Activated CD8-positive, alpha-beta T cell treated with anti-CD3 and anti-CD28 coated beads for 36 hours (primary cell): ENCODE data around the gene LBX1. TPM values are rescaled to one million over a fixed set of nuclear protein-coding genes. Genes with fewer than 3 reads are reported as not detected.

Experiments used
- ATAC-seq: fragments of 200-7000 bp; cut with Tn5 transposase; one replicate; pipeline ENCODE4 v1.10.0; 2021; ENCODE audit warnings: mild to moderate bottlenecking, moderate library complexity
- CTCF ChIA-PET: fragments of 350-600 bp; sonication (Branson Sonifier 250); formaldehyde crosslinking; loops from one replicate; lab custom pipeline; 2021; ENCODE audit warnings: antibody characterized with exemption; lab: Charles Lee
- POLR2A ChIA-PET: fragments of 350-600 bp; sonication (Branson Sonifier 250); formaldehyde crosslinking; loops from one replicate; lab custom pipeline; 2021; ENCODE audit warnings: antibody characterized with exemption; lab: Charles Lee
- DNase-seq: peaks from one replicate; pipeline ENCODE4 v3.0.0-alpha.2; 2020
- H3K27ac Mint-ChIP-seq: one replicate; pipeline ENCODE4 v1.8.0; 2021; ENCODE audit warnings: mild to moderate bottlenecking, mixed read lengths
- H3K27me3 Mint-ChIP-seq: one replicate; pipeline ENCODE4 v1.8.0; 2021; ENCODE audit warnings: mixed read lengths
- H3K36me3 Mint-ChIP-seq: one replicate; pipeline ENCODE4 v1.8.0; 2021; ENCODE audit warnings: low read depth, mixed read lengths
- H3K4me1 Mint-ChIP-seq: one replicate; pipeline ENCODE4 v1.8.0; 2021; ENCODE audit warnings: low read depth, mixed read lengths
- H3K4me3 Mint-ChIP-seq: one replicate; pipeline ENCODE4 v1.8.0; 2021; ENCODE audit warnings: mild to moderate bottlenecking, moderate library complexity, mixed read lengths
- H3K9me3 Mint-ChIP-seq: one replicate; pipeline ENCODE4 v1.8.0; 2021; ENCODE audit warnings: mixed read lengths
- intact Hi-C: fragments of 100-400 bp; cut with micrococcal nuclease; formaldehyde crosslinking; loops from one replicate; pipeline ENCODE4 v1.10.0; 2022
- total RNA-seq, 2 experiments: library from RNA; stranded (reverse); gene quantifications; one replicate each; pipeline ENCODE4 v1.2.3, GENCODE V29; 2021
- TF ChIP-seq, protein P1 (sequence below): fragments of 200-600 bp; IDR thresholded peaks from one replicate; pipeline ENCODE4 v1.8.0; 2022; ENCODE audit warnings: antibody characterized with exemption, mild to moderate bottlenecking

Gene LBX1
- total RNA-seq, 2 experiments from 2014 or later = not detected

DNA sequence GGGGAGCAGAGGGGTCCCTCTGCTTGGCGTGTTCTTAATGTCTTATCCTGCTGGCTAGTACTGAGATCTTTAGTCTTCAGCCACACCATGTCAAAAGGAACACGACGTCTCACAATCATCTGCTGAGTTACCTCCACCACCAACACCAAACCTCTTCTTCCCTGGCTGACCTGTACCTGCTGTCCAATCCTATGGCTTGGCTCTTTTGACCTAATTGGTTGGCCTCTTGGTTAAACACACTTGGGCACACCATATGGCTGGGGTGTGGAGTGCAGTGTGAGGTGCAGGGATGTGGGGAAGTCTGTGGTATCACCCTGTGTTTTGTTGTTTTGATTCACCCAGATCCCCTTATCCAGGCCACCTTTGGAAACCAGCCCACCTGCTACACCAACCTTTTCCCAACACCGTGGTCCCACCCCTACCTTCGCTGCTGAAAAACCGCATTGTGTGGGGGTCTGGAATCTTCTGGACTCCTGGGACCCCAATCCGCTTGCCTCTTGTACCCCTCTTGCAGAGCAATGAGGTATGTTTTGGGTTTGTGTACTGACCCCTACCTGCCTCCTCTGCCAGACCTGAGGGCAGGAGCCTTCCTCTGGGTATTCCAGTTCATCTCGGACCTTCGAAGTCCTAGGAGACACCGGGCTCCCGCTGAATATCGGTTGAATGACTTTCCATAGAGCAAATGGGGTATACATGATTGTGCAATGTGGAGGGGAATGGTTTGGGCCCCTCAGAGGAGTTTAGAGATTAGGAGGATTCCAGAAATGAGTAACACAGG lies 2.8 kb upstream of the LBX1 start:
- POLR2A ChIA-PET = interaction anchor here (1.0 kb wide), 1 partner anchor 12 kb away, joined by 3 read pairs; no protein-coding TSS in a partner anchor
- Mint-ChIP-seq H3K9me3 (no peaks in the 10 kb centered on the region), H3K27me3 (peaks cover 77% of the 10 kb centered on the region), H3K27ac (no peak overlapping the region), H3K4me3 (no peak overlapping the region), H3K36me3 (no peaks in the 10 kb centered on the region), H3K4me1 (peaks cover 23% of the 10 kb centered on the region)
- ATAC-seq (no peak), DNase-seq (no peak)
- TF ChIP-seq, protein P1, sequence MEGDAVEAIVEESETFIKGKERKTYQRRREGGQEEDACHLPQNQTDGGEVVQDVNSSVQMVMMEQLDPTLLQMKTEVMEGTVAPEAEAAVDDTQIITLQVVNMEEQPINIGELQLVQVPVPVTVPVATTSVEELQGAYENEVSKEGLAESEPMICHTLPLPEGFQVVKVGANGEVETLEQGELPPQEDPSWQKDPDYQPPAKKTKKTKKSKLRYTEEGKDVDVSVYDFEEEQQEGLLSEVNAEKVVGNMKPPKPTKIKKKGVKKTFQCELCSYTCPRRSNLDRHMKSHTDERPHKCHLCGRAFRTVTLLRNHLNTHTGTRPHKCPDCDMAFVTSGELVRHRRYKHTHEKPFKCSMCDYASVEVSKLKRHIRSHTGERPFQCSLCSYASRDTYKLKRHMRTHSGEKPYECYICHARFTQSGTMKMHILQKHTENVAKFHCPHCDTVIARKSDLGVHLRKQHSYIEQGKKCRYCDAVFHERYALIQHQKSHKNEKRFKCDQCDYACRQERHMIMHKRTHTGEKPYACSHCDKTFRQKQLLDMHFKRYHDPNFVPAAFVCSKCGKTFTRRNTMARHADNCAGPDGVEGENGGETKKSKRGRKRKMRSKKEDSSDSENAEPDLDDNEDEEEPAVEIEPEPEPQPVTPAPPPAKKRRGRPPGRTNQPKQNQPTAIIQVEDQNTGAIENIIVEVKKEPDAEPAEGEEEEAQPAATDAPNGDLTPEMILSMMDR = no peak
- intact Hi-C loops = loop anchor here (10.0 kb wide), 1 partner anchor 407 kb away; no protein-coding TSS in a partner anchor
- CTCF ChIA-PET = interaction anchor here (10.3 kb wide), 1 partner anchor 17 kb away, joined by 75 read pairs; no protein-coding TSS in a partner anchor

- intact Hi-C loops = loop anchor here (10.0 kb wide), 1 partner anchor 406 kb away; no protein-coding TSS in a partner anchor
- no peak for DNase-seq
- Mint-ChIP-seq H3K9me3 (no peaks in the 10 kb centered on the region), H3K36me3 (no peaks in the 10 kb centered on the region), H3K4me3 (no peak overlapping the region), H3K4me1 (peaks cover 22% of the 10 kb centered on the region), H3K27me3 (peaks cover 78% of the 10 kb centered on the region), H3K27ac (no peak overlapping the region)
- TF ChIP-seq, protein P1 = no peak
- ChIA-PET CTCF (interaction anchor here (10.3 kb wide), 1 partner anchor 16 kb away, joined by 75 read pairs; no protein-coding TSS in a partner anchor), POLR2A (interaction anchor here (1.0 to 1.4 kb wide), 2 partner anchors 11 to 13 kb away, joined by 3 to 6 read pairs; no protein-coding TSS in a partner anchor)
- no peak for ATAC-seq
Observed at GRCh38 chr10:101231092-101231491, 1.8 kb upstream of the LBX1 start.

- Mint-ChIP-seq H3K27me3 (peaks cover 79% of the 10 kb centered on the region), H3K9me3 (no peaks in the 10 kb centered on the region), H3K36me3 (no peaks in the 10 kb centered on the region), H3K4me3 (no peak overlapping the region), H3K27ac (no peak overlapping the region), H3K4me1 (peaks cover 26% of the 10 kb centered on the region)
- TF ChIP-seq, protein P1 = no peak
- intact Hi-C loops = loop anchor here (10.0 kb wide), 1 partner anchor 406 kb away; no protein-coding TSS in a partner anchor
- ChIA-PET CTCF (interaction anchor here (1.2 to 10.3 kb wide), 3 partner anchors 9 to 15 kb away, joined by 4 to 75 read pairs (median 4); no protein-coding TSS in a partner anchor), POLR2A (interaction anchor here (1.4 kb wide), 1 partner anchor 12 kb away, joined by 6 read pairs; no protein-coding TSS in a partner anchor)
- DNase-seq (no peak), ATAC-seq (no peak)
Observed at GRCh38 chr10:101230183-101230917, 1.1 kb upstream of the LBX1 start.

- no peak for DNase-seq
- peaks cover 73% of the 10 kb centered on the region for H3K27me3 Mint-ChIP-seq
- intact Hi-C loops = no loop called here
- ChIA-PET CTCF (interaction anchor here (1.2 to 10.3 kb wide), 3 partner anchors 10 to 87 kb away, joined by 4 to 75 read pairs (median 8); no protein-coding TSS in a partner anchor), POLR2A (interaction anchor here (1.6 kb wide), 1 partner anchor 9 kb away, joined by 4 read pairs; no protein-coding TSS in a partner anchor)
- TF ChIP-seq, protein P1 = no peak
- peaks cover 31% of the 10 kb centered on the region for H3K4me1 Mint-ChIP-seq
- ATAC-seq = no peak
- H3K27ac Mint-ChIP-seq = no peak overlapping the region
- H3K36me3 Mint-ChIP-seq = no peaks in the 10 kb centered on the region
- no peaks in the 10 kb centered on the region for H3K9me3 Mint-ChIP-seq
- H3K4me3 Mint-ChIP-seq = no peak overlapping the region
Observed at GRCh38 chr10:101228966-101229265, 347 bp downstream of the LBX1 start.
